Loucy (cell line): Measurements from ENCODE around the gene PRKN.

ENCODE experiments used
- H2AFZ ChIP-seq: fragments of 200-600 bp; sonication (generic); 2 replicates; pipeline ENCODE4 v1.6.0; 2016; ENCODE audit warnings: antibody characterized with exemption, mild to moderate bottlenecking, low read length, moderate library complexity
- H3F3A ChIP-seq: fragments of 200-600 bp; 2 replicates; pipeline ENCODE4 v1.6.0; 2016; ENCODE audit warnings: antibody characterized with exemption, low read depth, mild to moderate bottlenecking
- H3K27me3 ChIP-seq: fragments of 200-600 bp; sonication (generic); 2 replicates; pipeline ENCODE4 v1.6.1; 2014; ENCODE audit warnings: low read length, mild to moderate bottlenecking; ENCODE audit not compliant: insufficient read depth, poor library complexity, severe bottlenecking
- H3K36me3 ChIP-seq: fragments of 200-600 bp; sonication (generic); 2 replicates; pipeline ENCODE4 v1.6.1; 2016; ENCODE audit warnings: low read length; ENCODE audit not compliant: insufficient read depth
- H3K4me1 ChIP-seq: fragments of 200-600 bp; sonication (generic); 2 replicates; pipeline ENCODE4 v1.5.1; 2014; ENCODE audit warnings: low read length, mild to moderate bottlenecking; ENCODE audit not compliant: insufficient read depth, poor library complexity, severe bottlenecking
- H3K4me2 ChIP-seq: fragments of 200-600 bp; sonication (generic); 2 replicates; pipeline ENCODE4 v1.6.0; 2014; ENCODE audit warnings: antibody characterized with exemption, low read length, low read depth, mild to moderate bottlenecking; ENCODE audit not compliant: poor library complexity, severe bottlenecking
- H3K4me3 ChIP-seq: fragments of 200-600 bp; sonication (generic); 2 replicates; pipeline ENCODE4 v1.5.1; 2014; ENCODE audit warnings: low read length, mild to moderate bottlenecking, mixed read lengths; ENCODE audit not compliant: poor library complexity, severe bottlenecking
- H3K79me2 ChIP-seq: fragments of 200-600 bp; sonication (generic); 2 replicates; pipeline ENCODE4 v1.6.1; 2014; ENCODE audit warnings: low read length; ENCODE audit not compliant: insufficient read depth
- H3K9ac ChIP-seq: fragments of 200-600 bp; sonication (generic); 2 replicates; pipeline ENCODE4 v1.6.0; 2014; ENCODE audit warnings: mild to moderate bottlenecking, low read depth, low read length, moderate library complexity; ENCODE audit not compliant: poor library complexity, severe bottlenecking
- H3K9me2 ChIP-seq: fragments of 200-600 bp; sonication (generic); replicated peaks from 2 replicates; pipeline ENCODE4 v1.6.1; 2016; ENCODE audit warnings: low read depth, low read length, mixed read lengths
- H3K9me3 ChIP-seq: fragments of 200-600 bp; sonication (generic); 2 replicates; pipeline ENCODE4 v1.6.1; 2014; ENCODE audit warnings: mild to moderate bottlenecking, antibody characterized with exemption, low read length, low read depth; ENCODE audit not compliant: insufficient read depth
- H4K20me1 ChIP-seq: fragments of 200-600 bp; sonication (generic); 2 replicates; pipeline ENCODE4 v1.6.0; 2014; ENCODE audit warnings: antibody characterized with exemption, low read length, mild to moderate bottlenecking; ENCODE audit not compliant: insufficient read depth, poor library complexity, severe bottlenecking
- EZH2phosphoT487 ChIP-seq: fragments of 200-600 bp; IDR thresholded peaks from 2 replicates; pipeline ENCODE4 v1.6.1; 2018; ENCODE audit warnings: antibody characterized with exemption, mild to moderate bottlenecking, moderate library complexity, borderline replicate concordance
- TF ChIP-seq, protein P1 (sequence below): fragments of 200-600 bp; sonication (generic); conservative IDR thresholded peaks from 2 replicates; pipeline ENCODE4 v1.5.1; 2014; ENCODE audit warnings: mild to moderate bottlenecking, antibody characterized with exemption, low read length

Gene PRKN

DNA sequence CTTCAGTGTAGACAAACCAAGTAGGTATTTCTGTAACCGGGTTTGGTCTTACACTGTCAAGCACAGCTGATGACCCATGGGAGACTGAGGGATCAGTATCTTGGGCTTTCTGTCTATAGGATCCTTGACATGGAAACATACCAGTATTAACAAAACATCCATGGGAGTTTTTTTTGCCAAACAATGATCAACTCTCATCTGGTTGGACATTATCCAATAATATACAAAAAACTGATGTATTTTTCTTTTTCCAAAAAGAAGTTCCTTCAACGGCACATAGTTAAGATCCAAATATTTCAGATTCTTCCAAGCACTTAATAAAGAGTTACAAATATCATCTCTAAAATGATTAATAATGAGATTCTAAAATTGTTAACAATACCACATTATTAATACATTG, 459.9 kb downstream of the PRKN start:
- TF ChIP-seq, protein P1, sequence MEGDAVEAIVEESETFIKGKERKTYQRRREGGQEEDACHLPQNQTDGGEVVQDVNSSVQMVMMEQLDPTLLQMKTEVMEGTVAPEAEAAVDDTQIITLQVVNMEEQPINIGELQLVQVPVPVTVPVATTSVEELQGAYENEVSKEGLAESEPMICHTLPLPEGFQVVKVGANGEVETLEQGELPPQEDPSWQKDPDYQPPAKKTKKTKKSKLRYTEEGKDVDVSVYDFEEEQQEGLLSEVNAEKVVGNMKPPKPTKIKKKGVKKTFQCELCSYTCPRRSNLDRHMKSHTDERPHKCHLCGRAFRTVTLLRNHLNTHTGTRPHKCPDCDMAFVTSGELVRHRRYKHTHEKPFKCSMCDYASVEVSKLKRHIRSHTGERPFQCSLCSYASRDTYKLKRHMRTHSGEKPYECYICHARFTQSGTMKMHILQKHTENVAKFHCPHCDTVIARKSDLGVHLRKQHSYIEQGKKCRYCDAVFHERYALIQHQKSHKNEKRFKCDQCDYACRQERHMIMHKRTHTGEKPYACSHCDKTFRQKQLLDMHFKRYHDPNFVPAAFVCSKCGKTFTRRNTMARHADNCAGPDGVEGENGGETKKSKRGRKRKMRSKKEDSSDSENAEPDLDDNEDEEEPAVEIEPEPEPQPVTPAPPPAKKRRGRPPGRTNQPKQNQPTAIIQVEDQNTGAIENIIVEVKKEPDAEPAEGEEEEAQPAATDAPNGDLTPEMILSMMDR = no peak
- TF ChIP-seq EZH2phosphoT487 = no peak
- H3K9ac ChIP-seq = no peak overlapping the region
- no peaks in the 10 kb centered on the region for H4K20me1 ChIP-seq
- H3K9me3 ChIP-seq = no peaks in the 10 kb centered on the region; the same call in 1 of the 2 replicates
- H3F3A ChIP-seq = no peaks in the 10 kb centered on the region
- H3K4me1 ChIP-seq = no peaks in the 10 kb centered on the region
- H3K4me2 ChIP-seq = no peak overlapping the region
- no peak overlapping the region for H3K4me3 ChIP-seq
- H3K79me2 ChIP-seq = no peaks in the 10 kb centered on the region
- H3K9me2 ChIP-seq = no peaks in the 10 kb centered on the region
- no peaks in the 10 kb centered on the region for H3K36me3 ChIP-seq
- no peak overlapping the region for H2AFZ ChIP-seq
- no peaks in the 10 kb centered on the region for H3K27me3 ChIP-seq

DNA sequence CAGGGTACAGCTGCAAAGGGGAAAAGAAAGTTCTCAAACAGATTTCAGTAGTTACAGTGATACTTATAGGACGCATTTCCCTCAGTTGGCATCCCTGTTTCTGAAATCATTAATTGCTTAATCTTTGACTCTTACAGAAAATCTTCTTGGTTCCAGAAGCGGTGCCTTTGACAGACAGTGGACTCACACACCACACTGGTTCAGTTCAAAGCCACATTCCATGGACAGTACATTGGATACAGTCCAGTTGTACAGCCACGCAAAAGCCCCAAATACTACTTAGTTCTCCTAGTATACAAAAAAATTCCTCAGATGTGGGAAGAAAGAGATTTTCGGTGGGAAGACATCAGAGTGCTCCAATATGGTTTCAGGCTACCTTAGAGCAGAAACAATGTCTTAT, 460.4 kb downstream of the PRKN start:
- H3K4me2 ChIP-seq = no peak overlapping the region
- H2AFZ ChIP-seq = no peak overlapping the region
- H3K9me2 ChIP-seq = no peaks in the 10 kb centered on the region
- no peak overlapping the region for H3K9ac ChIP-seq
- H3K9me3 ChIP-seq = no peaks in the 10 kb centered on the region; the same call in 1 of the 2 replicates
- no peaks in the 10 kb centered on the region for H3K36me3 ChIP-seq
- no peaks in the 10 kb centered on the region for H3K4me1 ChIP-seq
- H4K20me1 ChIP-seq = no peaks in the 10 kb centered on the region
- no peaks in the 10 kb centered on the region for H3K27me3 ChIP-seq
- H3K79me2 ChIP-seq = no peaks in the 10 kb centered on the region
- TF ChIP-seq, protein P1 = no peak
- no peak for TF ChIP-seq EZH2phosphoT487
- no peak overlapping the region for H3K4me3 ChIP-seq
- no peaks in the 10 kb centered on the region for H3F3A ChIP-seq

DNA sequence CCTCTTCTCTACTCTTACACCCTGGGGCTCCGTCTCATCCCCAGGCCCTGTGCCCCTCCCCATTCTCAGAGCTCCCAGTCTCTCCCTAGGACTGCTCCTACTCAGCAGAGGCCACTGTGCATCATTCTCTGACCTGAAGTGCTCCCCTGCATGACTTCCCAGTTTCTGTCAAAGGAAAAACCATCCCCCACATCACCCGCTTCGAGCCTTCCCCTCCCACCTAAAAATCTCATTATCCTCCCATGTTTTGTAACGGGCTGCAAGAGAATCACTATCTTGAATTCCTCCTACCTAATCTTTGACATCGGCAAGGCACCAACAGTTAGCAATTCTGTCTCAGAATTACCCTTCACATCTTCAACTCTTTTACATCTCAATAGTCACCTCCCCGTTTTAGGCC, 463.0 kb downstream of the PRKN start:
- H3F3A ChIP-seq = no peaks in the 10 kb centered on the region

More for the DNA sequence above, 463.0 kb downstream of the PRKN start:
- H3K9ac ChIP-seq = no peak overlapping the region
- no peak overlapping the region for H3K4me3 ChIP-seq
- H3K79me2 ChIP-seq = no peaks in the 10 kb centered on the region
- no peaks in the 10 kb centered on the region for H3K4me1 ChIP-seq
- no peak overlapping the region for H2AFZ ChIP-seq
- H3K4me2 ChIP-seq = no peak overlapping the region
- H3K9me2 ChIP-seq = no peaks in the 10 kb centered on the region
- no peaks in the 10 kb centered on the region for H3K36me3 ChIP-seq
- no peaks in the 10 kb centered on the region for H4K20me1 ChIP-seq
- no peak for TF ChIP-seq EZH2phosphoT487
- TF ChIP-seq, protein P1 = no peak
- no peaks in the 10 kb centered on the region for H3K27me3 ChIP-seq
- H3K9me3 ChIP-seq = no peaks in the 10 kb centered on the region; the same call in 1 of the 2 replicates
